Limb (tissue), 2 donors: Measurements from ENCODE around the gene NBPF12.
"Not testable (repeated sequence)": the region's sequence is repeated elsewhere in the genome, so short reads cannot be mapped to it uniquely, and the experiment has no call there.

Experiments used
- DNase-seq, 2 donors: peaks; one replicate each; pipeline ENCODE4 v3.0.0-alpha.2; 2016; ENCODE audit errors: extremely low spot score in 2 of 2

Gene NBPF12, protein sequence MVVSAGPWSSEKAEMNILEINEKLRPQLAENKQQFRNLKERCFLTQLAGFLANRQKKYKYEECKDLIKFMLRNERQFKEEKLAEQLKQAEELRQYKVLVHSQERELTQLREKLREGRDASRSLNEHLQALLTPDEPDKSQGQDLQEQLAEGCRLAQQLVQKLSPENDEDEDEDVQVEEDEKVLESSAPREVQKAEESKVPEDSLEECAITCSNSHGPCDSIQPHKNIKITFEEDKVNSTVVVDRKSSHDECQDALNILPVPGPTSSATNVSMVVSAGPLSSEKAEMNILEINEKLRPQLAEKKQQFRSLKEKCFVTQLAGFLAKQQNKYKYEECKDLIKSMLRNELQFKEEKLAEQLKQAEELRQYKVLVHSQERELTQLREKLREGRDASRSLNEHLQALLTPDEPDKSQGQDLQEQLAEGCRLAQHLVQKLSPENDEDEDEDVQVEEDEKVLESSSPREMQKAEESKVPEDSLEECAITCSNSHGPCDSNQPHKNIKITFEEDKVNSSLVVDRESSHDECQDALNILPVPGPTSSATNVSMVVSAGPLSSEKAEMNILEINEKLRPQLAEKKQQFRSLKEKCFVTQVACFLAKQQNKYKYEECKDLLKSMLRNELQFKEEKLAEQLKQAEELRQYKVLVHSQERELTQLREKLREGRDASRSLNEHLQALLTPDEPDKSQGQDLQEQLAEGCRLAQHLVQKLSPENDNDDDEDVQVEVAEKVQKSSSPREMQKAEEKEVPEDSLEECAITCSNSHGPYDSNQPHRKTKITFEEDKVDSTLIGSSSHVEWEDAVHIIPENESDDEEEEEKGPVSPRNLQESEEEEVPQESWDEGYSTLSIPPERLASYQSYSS (N-terminal part only)

GRCh38 chr1:146938242-146938902 lies at the start of gene NBPF12:
NBPF12 (plus strand) TSS chr1:146938324; CDS start chr1:146960144, 21,820 bp downstream.
- DNase-seq, result peak; percentile 71 to 84

DNA sequence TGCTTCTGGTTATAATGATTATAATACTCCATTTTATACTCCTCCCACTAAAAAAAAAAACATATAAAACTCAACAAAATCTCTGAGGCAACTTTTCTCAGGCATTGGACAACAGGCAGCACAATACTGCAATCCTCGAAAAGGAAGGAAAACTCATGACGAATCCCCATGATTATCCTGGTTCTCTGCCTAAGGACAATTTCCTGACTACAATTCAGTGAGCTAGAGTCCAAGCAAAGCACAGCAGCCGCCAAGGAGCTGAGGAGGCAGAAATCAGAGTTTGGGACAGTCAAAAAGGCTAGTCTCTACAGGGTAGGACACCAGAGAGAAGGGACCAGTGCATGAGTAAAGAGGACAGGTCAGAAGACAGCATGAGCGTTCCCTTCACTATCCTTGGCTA lies 46.8 kb upstream of the NBPF12 start:
- not testable (repeated sequence) for DNase-seq

- not testable (repeated sequence) for DNase-seq
Observed at GRCh38 chr1:146892331-146892730, 45.8 kb upstream of the NBPF12 start.

- not testable (repeated sequence) for DNase-seq
Observed at GRCh38 chr1:146907565-146908261, 30.4 kb upstream of the NBPF12 start.

GRCh38 chr1:146912975-146913374 lies 25.1 kb upstream of the NBPF12 start:
- not testable (repeated sequence) for DNase-seq

- DNase-seq, result not testable (repeated sequence)
Observed at GRCh38 chr1:146920811-146921210, 17.3 kb upstream of the NBPF12 start.

DNA sequence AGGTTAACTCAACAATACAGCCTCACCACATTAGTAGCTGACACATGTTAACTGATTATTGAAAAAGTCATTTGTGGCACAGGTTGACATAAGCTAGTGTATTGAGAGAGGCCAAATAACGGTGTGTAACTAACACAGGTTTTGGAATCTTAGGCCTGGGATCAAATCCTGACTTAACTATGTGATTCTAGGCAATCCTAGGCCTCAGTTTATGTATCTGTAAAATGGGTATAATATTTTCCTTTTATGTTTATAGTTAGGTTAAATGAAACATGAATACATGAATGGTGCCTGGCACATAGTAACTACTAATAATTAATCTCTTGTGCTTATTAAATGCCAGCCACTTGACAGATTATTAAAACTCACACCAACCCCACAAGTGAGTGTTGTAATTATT lies 15.5 kb upstream of the NBPF12 start:
- not testable (repeated sequence) for DNase-seq

GRCh38 chr1:146924106-146924505 lies 14.0 kb upstream of the NBPF12 start:
- DNase-seq, result not testable (repeated sequence)

GRCh38 chr1:146926413-146926812 lies 11.7 kb upstream of the NBPF12 start:
- not testable (repeated sequence) for DNase-seq

DNA sequence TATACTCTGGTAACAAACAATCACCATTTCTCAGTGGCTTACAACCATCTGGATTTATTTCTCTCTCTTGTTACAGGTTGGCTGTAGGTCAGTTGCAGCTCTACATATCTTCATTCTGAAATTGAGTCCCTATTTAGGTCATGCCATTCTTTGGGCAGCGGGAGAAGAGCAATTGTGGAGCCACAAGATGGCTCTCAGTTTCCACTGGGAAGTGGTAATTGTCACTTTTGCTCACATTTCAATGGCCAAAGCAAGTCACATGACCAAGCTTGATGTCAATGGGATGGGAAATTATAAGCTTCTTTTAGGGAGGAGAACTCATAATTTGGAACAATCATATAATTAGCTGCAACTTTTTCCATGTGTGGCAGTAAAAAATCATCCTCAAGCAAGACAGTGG lies 7.9 kb upstream of the NBPF12 start:
- DNase-seq, result not testable (repeated sequence)

- DNase-seq, result not testable (repeated sequence)
Observed at GRCh38 chr1:146934390-146935223, 3.5 kb upstream of the NBPF12 start.

DNA sequence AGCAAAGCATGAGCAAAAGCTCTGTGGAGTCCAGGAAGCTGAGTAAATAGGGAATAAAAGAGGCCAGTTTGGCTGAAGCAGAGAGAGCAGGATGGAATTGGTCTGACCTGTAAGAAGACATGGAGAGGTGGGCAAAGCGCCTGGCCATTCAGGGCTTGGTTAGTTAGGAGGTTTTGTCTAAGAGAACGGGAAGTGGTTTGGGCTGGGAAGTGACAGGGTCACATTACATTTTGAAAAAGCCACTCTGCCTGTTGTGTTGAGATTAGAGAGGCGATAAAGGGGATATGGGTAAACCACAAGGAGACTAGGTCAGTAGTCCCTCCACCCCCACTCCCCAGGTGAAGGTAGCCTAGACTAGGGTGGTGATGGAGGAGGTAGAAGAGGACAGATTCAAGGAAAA lies 662 bp upstream of the NBPF12 start:
- DNase-seq, result not testable (repeated sequence)

DNA sequence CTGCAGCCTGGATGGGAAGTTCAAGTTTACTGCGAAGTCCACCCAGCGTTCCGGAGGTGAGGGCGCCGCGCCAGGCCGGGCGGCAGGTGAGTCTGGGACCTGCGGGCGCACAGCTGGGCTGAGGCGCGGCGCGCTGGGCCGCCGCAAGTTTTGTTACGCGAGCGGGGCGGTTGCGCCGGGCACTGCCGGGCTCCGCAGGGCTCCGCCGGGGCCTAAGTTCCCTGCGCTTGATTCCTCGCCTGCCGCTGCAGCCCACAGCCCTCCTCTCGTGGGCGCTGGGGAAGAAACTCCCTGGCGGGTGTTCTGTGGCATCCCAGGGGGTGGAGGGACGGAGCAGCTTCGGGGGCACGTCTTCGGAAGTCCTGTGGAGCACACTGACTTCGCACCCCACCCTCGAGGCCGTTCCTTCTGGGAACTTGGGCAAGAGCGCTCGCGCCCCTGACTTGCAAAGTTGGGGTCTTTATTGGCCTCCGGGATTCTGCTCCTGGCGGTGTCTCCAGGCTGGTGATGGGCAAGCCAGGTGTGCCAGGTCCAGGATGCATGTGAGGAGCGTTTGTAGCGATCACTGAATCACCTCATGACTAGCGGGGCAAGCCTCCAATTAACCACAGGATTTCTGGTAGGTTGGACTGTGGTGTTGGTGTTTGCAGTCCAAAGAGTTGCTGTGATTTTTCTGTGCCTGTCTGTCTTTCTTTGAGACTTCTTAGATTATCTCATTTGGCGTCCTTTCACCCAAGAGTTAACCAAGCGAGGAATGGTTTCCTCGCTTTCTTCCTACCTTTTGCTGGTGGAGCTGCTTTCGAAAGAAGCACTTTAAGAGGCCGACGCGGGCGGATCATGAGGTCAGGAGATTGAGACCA lies 1.0 kb downstream of the NBPF12 start:
- DNase-seq, result peak in 1 of 2 donors; percentile 51

DNA sequence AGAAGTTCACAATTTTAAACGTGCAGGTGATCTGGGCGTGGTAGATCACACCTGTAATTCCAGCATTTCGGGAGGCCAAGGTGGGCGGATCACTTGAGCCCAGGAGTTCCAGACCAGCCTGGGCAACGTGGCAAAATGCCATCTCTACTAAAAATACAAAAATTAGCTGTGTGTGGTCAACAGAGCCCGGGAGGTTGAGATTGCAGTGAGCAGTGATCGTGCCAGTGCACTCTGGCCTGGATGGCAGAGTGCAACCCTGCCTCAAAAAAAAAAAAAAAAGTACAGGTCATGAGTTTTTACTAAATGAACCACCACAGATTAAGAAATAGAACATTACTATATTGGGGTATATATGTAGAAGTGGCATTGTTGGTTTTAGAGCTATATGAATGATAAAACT lies 2.2 kb downstream of the NBPF12 start:
- not testable (repeated sequence) for DNase-seq

DNA sequence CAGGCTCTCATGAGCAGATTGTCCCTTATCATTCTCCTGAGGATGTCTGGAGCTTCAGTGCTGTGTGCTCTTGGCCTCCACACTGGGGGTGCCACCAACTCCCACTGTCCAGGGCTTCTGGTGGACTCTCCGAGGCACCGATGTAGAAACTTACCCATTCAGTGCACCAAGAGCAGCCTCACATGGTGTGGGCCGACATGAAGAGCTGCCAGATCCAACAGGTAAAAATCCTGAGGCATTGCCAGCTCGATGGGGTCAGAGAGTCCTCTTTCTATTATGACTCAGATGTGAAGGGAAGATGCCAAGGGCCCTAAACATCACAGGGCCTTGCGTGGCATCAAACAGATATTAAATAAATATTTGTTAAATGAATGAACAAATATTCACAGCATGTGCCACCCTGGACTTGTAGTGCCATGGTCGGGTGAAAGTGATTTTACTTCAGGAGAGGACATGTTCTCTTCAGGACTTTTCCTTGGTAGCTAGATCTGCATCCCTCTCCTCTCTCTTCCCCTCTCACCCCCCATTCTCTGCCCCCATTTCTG lies 5.3 kb downstream of the NBPF12 start:
- DNase-seq, result not testable (repeated sequence)

DNA sequence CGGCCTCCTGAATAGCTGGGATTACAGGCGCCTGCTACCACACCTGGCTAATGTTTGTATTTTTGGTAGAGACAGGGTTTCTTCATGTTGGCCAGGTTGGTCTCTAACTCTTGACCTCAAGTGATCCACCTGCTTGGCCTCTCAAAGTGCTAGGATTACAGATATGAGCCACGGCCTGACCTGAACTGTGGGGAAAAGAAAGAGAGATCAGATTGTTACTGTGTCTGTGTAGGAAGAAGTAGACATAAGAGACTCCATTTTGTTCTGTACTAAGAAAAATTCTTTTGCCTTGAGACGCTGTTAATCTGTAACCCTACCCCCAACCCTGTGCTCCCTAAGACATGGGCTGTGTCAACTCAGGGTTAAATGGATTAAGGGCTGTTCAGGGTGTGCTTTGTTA lies 10.0 kb downstream of the NBPF12 start:
- DNase-seq, result not testable (repeated sequence)

GRCh38 chr1:146964340-146964739 lies 26.2 kb downstream of the NBPF12 start:
- DNase-seq, result peak in 1 of 2 donors; percentile 20

GRCh38 chr1:146966351-146966750 lies 28.2 kb downstream of the NBPF12 start:
- not testable (repeated sequence) for DNase-seq

- DNase-seq, result peak in 1 of 2 donors; percentile 12
Observed at GRCh38 chr1:146970656-146971055, 32.5 kb downstream of the NBPF12 start.
